GM12892 (cell line): Measurements from ENCODE around the gene SPZ1.

ENCODE experiments used
- POLR2A ChIP-seq: IDR thresholded peaks from 2 replicates; pipeline ENCODE4 v1.6.1; 2011; ENCODE audit warnings: low read depth, low read length, control low read depth
- POLR2AphosphoS5 ChIP-seq: IDR thresholded peaks from 2 replicates; pipeline ENCODE4 v1.6.1; 2011; ENCODE audit warnings: low read depth, low read length, control low read depth
- TAF1 ChIP-seq: IDR thresholded peaks from 2 replicates; pipeline ENCODE4 v1.6.1; 2011; ENCODE audit warnings: low read depth, mild to moderate bottlenecking, control low read depth, low read length, borderline replicate concordance

- TF ChIP-seq POLR2AphosphoS5 (no peak), POLR2A (no peak), TAF1 (no peak)
These were observed 49.1 kb downstream of the SPZ1 start for GRCh38 chr5:80368661-80369480.
